ENCODE measurements around the gene CDT1.

CDT1 gene

GRCh38 chr16:88853325-88853941 lies 49.8 kb downstream of the CDT1 start:
- no peak overlapping the region for H3K4me3 ChIP-seq (ENCODE audit: low read length)
- DNase-seq (ENCODE audit: low read depth): no peak
- TF ChIP-seq CTCF (IDR thresholded peaks at IDR 0.05; ENCODE audit: insufficient read depth, low read depth, low read length, missing control alignments): no peak

- H3K4me3 ChIP-seq (ENCODE audit: low read length): no peak overlapping the region
- TF ChIP-seq CTCF (IDR thresholded peaks at IDR 0.05; ENCODE audit: insufficient read depth, low read depth, low read length, missing control alignments): no peak
- DNase-seq (ENCODE audit: low read depth): no peak
Observed at GRCh38 chr16:88854306-88855111, 50.9 kb downstream of the CDT1 start.

GRCh38 chr16:88855176-88855575 lies 51.6 kb downstream of the CDT1 start:
- no peak for TF ChIP-seq CTCF (IDR thresholded peaks at IDR 0.05; ENCODE audit: insufficient read depth, low read depth, low read length, missing control alignments)
- no peak overlapping the region for H3K4me3 ChIP-seq (ENCODE audit: low read length)
- no peak for DNase-seq (ENCODE audit: low read depth)

GRCh38 chr16:88855736-88856121 lies 52.1 kb downstream of the CDT1 start:
- no peak for DNase-seq (ENCODE audit: low read depth)
- no peak for TF ChIP-seq CTCF (IDR thresholded peaks at IDR 0.05; ENCODE audit: insufficient read depth, low read depth, low read length, missing control alignments)
- peak overlapping the region; percentile 57 for H3K4me3 ChIP-seq (ENCODE audit: low read length)

- no peak for TF ChIP-seq CTCF (IDR thresholded peaks at IDR 0.05; ENCODE audit: insufficient read depth, low read depth, low read length, missing control alignments)
- no peak for DNase-seq (ENCODE audit: low read depth)
- H3K4me3 ChIP-seq (ENCODE audit: low read length): peak overlapping the region; percentile 57
Observed at GRCh38 chr16:88856122-88856827, 52.7 kb downstream of the CDT1 start.

- no peak for TF ChIP-seq CTCF (IDR thresholded peaks at IDR 0.05; ENCODE audit: insufficient read depth, low read depth, low read length, missing control alignments)
- H3K4me3 ChIP-seq (ENCODE audit: low read length): peak within 1 kb of the TSS; percentile 98
- DNase-seq (ENCODE audit: low read depth): peak; percentile 97
Observed at GRCh38 chr16:88856828-88857727, 53.5 kb downstream of the CDT1 start, which contains the start of the genes GALNS and TRAPPC2L. GALNS (minus strand) TSS chr16:88856947; CDS start chr16:88856877, 70 bp downstream. TRAPPC2L (plus strand) TSS chr16:88857127; CDS start chr16:88857151, 24 bp downstream.

All from epithelial cell of esophagus (primary cell).